DMS79 (cell line): ENCODE measurements around the gene MAGI2.

ENCODE experiments used
- DNase-seq: peaks from one replicate; lab custom pipeline; 2025; lab: John Stamatoyannopoulos, UW

The MAGI2 gene

DNA sequence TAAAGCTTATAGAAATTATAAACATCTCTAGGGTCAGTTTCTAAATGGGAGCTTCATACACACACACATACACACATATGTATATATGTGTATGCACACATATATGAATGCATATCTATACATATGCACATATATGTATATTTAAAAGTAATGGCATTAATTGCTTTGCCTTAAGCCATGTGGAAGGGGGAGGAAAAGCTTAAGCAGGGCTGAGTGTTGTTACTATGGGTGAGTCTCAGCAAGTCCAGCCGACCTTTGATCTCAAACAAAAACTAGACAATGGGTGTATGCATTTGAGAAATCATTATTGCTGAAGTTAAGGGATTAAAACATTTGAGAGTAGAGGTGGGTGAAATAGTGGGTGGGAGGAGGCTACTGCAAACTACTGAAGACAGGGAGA lies 546.7 kb downstream of the MAGI2 start:
- no peak for DNase-seq

DNA sequence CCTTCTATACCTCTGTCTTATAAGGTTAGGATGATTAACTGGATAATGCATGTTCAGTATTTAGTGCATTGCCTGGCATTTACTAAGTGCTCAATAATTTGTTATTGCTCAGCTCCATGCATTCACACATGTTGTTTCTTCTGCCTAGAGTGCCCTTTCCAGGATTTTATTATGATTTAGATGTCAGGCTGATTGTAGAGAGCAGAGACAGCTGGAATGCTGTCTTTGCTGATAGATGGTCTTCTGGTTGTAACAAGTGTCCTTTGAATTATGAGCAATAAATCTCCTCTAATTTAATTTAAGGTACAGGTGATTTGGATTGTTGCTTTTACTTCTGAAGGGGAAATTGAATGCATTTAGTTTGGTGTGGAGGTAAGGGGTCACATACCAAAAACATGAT lies 548.0 kb downstream of the MAGI2 start:
- DNase-seq = no peak

DNA sequence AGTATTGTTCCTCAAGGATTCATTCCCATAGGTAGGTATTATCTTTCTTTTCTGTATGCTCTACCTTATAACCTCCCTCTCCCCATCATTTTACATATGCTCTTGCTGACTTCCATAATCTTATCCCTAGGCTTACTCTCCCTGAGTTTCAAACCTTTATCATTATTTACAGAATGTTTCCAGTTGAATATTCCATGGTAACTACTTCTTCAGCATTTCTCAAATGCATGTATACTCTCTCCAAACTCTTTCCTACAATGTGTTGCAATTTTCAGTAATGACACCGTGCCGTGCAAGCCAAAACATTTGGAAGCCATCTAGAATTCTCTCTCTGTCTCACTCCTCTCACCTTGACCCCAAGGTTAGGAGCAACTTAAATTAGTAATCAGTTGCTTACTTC lies 548.5 kb downstream of the MAGI2 start:
- DNase-seq = no peak

DNA sequence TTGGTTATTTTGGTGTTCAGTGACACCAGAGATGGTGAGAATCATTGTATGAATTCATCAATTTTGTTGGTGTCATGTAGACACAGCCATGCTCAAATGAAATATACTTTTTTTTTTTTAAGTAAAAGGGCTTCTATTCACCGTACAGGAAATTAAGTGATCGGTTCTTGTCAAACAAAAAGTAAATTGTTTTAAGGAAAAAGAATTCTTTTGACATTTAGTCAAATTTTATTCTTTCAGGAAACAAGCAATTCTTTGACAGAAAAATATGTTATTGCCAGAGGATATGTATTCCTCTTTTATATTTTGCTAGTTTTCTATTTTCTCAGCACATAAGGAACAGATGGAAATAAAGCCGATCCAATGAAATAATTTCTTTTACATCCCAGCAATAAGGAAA lies 551.9 kb downstream of the MAGI2 start:
- no peak for DNase-seq

DNA sequence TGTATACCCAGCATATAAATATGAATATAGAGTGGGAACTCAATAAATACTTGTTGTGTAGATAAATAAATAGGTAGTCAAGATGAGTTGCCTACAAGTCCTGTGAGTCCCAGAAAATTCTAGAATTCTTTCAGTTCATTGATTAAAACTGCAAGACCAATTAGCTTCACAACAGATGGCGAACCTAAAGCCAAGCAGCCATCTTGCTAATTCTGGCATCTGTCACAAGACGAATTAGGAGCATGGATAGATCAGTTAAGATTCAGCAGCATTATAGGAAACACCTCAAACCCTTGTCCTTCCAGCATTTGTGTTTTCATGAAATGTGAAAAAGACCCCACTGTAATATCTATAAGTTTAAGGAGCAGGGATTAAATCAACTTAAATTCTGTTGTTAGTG lies 552.7 kb downstream of the MAGI2 start:
- no peak for DNase-seq

DNA sequence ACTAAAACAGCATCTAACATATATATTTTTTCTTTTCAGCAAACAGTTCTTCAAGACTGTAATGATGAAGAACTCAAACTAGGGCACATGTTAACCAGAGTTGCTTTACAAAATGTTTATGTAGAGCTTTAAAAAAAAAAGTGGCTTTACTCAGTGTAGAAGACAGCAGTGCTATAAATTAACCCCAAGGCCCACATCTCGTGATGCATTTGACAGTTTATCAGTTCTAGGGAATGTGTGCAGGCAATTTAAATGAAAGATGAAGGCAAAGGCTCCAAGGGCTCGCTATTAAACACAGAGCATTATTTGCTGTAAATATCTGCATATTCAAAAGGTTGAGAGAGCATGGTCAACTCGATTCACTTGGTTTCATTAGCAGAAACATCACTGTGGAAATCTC lies 558.1 kb downstream of the MAGI2 start:
- no peak for DNase-seq

DNA sequence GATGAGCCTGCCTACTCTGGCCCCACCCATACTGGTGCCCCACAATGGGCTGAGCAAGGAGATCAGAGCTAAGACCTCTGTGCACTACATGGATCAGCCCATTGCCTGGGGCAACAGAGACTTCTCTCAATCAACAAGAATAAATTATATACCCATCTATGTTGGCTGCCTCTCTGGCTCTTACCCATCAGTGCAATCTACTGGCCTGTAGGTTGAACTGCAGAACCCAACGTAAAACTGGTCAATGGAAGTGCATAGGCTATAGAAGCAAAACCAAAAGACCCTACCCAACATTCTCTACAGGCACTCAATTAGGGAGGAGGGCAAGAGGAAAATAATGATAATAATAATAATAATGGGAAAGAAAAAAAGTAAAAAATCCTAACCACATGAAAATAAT lies 574.3 kb downstream of the MAGI2 start:
- DNase-seq = no peak

DNA sequence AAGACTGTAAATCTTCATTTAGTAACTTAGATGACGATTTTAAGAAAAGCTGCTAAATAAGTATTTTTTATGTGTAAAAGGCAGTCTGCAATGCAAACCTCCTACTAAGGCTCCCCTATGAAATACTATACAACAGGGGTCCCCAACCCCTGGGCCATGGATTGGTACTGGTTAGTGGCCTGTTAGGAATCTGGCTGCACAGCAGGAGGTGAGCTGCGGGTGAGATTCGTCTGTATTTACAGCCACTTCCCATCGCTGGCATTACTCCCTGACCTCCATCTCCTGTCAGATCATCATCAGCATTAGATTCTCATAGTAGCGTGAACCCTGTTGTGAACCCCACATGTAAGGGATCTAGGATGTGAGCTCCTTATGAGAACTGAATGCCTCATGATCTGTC lies 580.4 kb downstream of the MAGI2 start:
- DNase-seq = no peak

DNA sequence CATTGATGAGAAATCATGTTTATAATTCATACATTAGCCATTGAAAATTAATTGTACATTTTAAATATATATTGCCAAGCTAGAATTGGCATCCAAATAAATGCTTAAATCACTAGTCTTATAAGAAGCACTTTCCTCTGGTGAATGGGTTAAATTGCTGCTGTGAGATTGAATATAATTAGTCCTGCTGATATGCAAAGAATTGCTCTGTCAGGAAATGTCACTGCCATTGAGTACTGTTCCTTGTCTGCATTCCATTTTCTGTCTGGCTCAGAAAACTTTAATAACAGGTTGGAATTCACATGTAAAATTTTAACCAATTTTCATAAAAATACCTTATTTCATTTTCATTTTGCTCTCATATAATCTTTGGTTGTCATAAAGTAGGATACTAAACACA lies 589.1 kb downstream of the MAGI2 start:
- DNase-seq = no peak

DNA sequence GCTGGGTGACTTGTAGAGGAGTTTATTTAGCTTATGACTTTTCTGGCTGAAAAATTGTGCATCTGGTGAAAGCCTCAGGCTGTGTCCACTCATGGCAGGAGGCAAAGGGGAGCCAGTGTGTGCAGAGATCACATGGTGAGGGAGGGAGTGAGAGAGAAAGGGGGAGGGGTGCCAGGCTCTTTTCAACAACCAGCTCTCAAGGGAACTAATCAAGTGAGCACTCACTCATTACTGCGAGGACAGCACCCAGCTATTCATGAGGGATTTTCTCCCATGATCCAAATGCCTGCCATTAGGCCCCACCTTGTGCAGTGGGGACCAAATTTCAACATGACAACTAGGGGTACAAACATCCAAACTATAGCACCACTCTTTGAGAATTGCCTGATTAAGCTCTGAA lies 590.2 kb downstream of the MAGI2 start:
- no peak for DNase-seq

DNA sequence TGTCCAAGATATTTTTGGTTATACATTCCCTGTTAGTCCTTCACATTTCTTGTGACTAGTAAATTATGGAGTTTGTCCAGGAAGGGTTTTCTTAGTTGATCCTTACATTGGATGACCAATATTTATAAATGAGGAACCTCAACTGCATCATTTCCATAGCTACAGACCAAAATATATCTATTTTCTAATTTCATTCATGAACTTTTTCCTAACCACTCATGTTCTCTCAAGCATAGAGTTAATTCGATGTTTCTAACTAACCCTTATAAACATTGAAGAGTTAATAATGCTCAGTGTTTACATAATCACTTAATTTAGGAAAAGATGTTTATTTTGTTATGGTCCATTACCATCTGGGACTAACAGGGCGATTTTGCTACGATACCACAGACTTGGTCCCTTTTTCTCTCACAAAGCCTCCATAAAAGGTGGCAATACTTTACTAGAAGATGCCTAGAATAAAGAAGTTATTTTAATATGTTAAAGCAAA lies 591.0 kb downstream of the MAGI2 start:
- peak; percentile 65 for DNase-seq

DNA sequence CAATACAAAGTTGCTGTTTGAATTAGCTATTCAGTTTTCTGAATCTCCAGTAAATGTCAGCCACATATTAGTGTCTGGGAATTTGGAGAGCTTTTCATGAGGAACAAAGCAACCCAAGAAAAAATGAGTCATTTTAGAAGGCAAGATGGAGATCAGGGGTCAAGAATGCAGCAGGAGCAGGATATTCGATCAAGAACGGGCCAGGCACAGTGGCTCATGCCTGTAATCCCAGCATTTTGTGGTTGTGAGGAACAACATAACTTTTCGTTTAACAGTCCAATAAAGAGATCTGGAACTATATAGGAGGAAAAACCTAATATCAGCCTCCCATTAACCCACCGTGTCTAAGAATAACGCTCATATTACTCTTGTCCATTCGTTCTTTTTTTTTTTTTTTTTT lies 600.5 kb downstream of the MAGI2 start:
- no peak for DNase-seq

DNA sequence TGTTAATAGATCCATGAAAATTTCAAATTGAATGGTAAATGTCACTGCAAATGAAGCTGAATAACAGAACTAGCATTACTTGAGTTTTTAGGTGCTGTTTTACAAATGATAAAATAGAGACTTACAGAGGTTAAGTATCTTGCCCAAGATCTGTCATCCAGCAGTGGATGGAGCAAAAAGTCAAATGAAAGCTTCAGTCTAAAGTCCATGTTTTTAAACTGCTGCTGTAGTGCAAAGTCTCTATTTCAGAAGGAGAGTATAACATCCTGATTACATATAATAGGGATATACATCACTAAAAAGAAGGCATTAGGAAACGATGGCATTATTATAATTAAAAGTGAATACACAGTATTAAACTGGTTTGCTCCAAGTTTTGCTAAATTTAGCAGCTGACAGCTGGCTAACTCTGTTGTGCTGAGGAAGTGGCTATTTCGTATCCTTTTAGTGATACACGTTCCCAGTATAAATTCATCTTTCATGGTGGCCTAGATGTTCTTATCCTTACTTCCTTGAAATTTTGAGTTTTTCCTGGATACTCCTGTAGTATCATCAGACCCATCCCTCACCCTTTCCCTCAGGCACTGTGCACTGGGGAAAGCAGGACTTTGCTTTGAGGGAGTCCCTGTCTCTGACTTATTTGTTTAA lies 603.2 kb downstream of the MAGI2 start:
- DNase-seq = no peak

DNA sequence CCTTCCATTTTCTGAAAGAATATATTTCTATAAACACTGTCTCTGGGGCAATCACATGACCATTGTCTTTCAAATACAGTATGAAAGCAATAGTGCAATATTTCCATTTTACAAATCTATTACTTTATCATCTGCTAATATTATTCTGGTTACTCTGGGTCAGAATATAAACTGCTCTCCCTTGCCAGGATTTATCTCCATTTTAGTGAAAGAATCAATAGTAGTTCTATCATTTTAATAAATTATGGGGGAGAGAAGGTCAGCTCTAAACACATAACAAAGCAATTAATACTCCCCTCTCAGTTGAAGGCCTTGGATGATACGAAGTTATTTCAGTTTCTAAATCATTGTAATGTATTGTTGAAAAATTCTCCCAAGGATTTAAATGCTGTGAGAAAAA lies 608.3 kb downstream of the MAGI2 start:
- no peak for DNase-seq

DNA sequence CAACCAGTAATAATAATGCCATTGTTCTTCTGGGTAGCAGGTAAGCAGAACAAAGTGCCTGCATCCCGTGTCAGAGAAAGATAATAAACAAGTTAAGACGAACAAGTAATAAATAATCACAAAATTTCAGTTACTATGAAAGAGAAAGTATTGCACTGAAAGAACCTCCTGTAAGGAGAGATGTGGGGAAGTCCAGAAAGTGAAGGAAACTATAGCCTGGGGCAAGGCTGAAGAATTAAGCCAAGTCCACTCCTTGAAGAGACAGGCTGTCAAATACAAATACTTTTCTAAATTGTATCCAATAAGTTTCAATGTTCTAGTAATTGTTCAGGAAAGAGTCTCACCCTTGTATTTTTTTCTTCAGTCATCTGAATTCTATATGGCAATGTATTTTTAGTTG lies 611.4 kb downstream of the MAGI2 start:
- DNase-seq = no peak

DNA sequence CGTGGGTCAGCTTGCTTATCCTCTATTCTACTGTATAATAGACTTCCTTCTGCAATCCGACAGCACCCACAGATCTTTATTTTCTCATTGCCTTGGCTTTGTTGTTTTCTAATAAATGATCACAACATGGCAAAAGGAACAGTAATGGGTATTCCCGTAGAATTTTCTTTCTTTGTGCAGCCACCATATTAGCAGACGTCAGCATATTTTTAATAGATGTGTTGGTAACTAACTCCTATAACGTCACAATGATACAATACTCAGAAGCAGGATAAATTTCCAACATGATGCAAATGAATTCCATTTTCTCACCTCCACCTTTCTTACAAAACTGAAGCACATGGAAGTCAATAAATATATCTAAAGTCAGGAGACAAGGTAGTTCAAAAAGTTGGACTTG lies 617.6 kb downstream of the MAGI2 start:
- DNase-seq = no peak

DNA sequence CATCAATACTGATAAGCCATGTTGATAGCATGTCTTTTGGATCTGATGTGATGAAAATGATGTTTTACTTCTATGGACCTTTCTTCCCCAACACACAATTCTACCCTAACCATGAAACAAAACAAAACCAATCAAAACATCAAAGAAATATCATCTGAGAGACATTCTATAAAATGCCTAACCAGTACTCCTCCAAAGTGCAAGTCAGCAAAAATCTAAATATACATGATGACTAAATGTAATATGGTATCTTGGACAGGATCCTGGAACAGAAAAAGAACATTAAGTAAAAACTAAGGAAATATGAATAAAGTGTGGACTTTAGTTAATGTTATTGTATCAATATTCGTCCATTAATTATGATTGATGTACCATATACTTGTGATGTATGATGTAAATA lies 625.1 kb downstream of the MAGI2 start:
- DNase-seq = no peak

DNA sequence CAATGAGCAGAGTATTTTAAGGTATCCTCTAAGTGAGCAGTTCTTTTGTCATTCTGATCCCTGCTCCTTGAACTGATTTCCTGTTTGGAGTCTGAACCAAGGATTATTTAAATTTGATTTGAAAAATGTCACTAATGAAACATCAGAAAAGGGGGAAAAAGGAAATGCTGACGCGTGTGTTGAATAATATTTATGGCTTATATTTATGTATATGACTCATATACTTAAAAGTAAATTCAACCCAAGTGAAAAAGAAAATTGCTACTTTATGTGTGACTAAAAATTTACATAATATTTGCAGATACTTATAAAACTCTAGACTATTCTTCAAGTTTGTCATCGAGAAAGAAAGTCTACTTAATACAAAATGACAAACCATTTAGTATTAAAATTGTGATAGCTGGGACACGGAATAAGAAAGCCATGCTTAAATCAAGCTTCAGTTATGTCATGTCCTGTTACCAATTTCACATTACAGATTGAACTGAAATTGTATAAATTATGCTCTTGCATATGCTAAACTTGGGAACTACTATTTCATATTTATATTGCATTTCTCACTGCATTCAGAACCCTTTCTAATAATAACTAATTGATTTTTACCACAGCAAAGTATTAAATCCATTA lies 649.9 kb downstream of the MAGI2 start:
- no peak for DNase-seq

DNA sequence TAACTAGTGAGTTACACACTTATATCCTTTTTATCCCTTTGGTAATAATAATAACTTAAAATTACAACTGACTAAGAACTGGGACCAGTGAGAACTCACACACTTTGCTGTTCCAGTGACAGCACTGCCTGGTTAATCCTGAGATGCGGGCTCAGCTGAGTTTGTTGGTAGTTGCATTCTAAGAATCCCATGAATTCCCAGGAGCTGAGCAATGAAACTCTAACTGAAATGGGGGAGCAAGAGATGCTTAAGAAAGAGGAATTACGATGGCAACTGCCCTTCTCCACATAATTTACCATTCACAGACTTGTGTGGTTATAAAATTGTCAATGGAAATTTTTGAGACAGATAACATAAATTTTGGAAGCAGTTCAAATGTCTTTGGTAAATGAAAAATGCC lies 659.4 kb downstream of the MAGI2 start:
- DNase-seq = no peak

DNA sequence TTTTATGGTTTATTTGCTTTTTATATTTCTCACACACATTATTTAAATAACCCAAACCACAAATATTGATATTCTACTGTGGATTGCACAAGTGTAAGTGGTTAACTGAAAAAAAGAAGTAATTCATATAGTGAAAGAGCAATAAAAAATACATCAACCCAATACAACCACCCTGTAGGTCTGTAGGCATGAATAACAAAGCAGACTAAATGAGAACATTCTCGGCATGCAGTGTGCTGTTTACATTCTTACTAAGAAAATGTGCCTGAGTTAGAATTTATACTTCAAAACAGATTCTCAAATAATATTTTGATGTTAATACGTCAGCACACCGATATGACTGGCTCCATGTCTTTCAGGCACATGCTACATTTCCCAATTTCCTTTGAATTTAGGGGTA lies 660.8 kb downstream of the MAGI2 start:
- no peak for DNase-seq

DNA sequence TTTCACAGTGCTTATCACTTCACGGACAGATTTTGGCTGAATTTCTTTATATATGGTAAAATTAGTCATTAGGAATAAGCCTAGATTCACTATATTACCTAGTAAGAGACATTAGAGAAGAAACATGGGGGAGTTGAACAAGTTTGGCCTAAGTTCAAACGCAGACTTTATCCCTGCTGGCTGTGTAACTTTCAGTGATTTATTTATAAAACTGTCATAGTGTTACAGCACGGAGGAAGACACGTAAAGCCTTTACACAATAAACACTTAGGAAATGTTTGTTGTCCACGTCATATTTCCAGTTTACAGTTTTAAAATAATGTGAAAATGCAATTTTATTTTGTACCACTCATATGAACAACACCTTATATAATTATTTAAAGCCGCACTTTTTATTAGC lies 661.5 kb downstream of the MAGI2 start:
- DNase-seq = no peak

DNA sequence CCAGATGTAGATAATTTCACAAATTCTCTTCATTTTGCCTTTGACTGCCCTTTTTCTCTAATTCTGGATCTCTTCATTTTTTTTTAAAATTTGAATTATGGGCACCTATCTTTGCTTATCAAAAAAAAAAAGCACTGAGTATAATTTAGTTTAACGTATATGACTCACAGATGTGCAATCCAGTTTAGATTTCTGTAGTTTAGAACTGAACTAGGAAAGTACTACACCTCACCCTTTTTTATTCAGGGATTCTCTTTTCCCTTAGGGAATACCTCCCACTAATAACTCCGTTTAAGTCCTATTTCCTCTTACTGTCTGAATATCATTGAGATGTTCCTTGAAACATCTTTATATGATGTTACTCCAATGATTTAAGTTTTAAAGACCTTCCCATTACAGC lies 665.0 kb downstream of the MAGI2 start:
- DNase-seq = no peak

DNA sequence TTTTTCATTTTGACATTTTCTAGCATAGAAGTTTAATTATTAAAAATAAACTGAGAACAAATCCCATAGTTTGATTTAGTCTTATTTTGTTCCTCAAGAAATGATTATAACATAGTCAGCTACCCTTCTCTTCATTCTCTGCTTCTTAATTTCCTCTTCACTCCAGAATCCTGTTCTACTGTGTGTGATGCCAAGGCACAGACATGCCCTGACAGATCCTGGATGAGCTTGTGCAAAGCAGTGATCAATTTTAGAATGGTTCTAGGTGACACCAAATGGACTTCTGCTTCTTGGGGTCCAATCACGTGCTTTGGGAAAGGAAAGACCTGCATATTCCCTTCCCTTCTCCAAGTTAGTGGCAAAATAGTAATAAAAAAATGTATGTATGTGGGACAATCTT lies 665.6 kb downstream of the MAGI2 start:
- no peak for DNase-seq

DNA sequence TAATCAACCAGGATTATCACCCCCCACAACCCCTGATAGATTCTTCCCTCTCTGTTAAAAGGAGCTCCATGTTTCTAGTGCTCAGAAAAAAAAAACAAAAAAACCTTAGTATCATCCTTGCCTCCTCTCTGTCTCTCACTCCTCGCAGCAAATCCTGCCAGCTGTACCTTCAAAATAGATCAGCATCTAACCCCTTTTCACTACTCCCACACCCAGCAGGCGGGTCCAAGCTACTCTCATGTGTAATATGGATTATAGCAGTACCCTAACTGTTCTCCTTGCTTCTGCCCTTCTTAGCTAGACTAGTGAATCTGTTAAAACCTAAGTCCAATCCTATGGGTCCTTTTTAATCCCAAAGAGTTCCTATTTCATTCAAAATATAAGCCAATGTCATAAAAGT lies 667.4 kb downstream of the MAGI2 start:
- no peak for DNase-seq
